SJSA1 (cell line): ENCODE results near the gene CLEC16A. TPM values are rescaled to one million over a fixed set of nuclear protein-coding genes. Genes with fewer than 3 reads are reported as not detected.

Experiments used
- DNase-seq, 2 experiments: peaks; one replicate each; pipeline ENCODE4 v3.0.0-alpha.2; 2015 to 2020; ENCODE audit warnings: low spot score in 2 of 2, low read depth in 1 of 2
- H3K27ac ChIP-seq: fragments of 250-450 bp; sonication (Bioruptor Pico); 2 replicates; pipeline ENCODE4 v1.5.1; 2020; ENCODE audit warnings: mild to moderate bottlenecking, moderate library complexity
- H3K27me3 ChIP-seq: fragments of 250-450 bp; sonication (Bioruptor Pico); replicated peaks from 2 replicates; pipeline ENCODE4 v1.5.1; 2020; ENCODE audit warnings: mild to moderate bottlenecking, moderate library complexity
- H3K36me3 ChIP-seq: fragments of 250-450 bp; sonication (Bioruptor Pico); 2 replicates; pipeline ENCODE4 v1.5.1; 2020; ENCODE audit warnings: mild to moderate bottlenecking
- H3K4me1 ChIP-seq: fragments of 250-450 bp; sonication (Bioruptor Pico); replicated peaks from 2 replicates; pipeline ENCODE4 v1.6.1; 2021; ENCODE audit warnings: mild to moderate bottlenecking
- H3K4me3 ChIP-seq: fragments of 250-450 bp; sonication (Bioruptor Pico); 2 replicates; pipeline ENCODE4 v1.5.1; 2020; ENCODE audit warnings: mild to moderate bottlenecking
- H3K9me3 ChIP-seq: fragments of 250-450 bp; sonication (Bioruptor Pico); replicated peaks from 2 replicates; pipeline ENCODE4 v1.5.1; 2020; ENCODE audit warnings: mild to moderate bottlenecking
- total RNA-seq: library from RNA; depleted of rRNA; stranded (reverse); fragments of >200 nt; shearing (Covaris generic); gene quantifications from 2 replicates; pipeline ENCODE4 v1.2.3, GENCODE V29; 2014

Gene CLEC16A
- total RNA-seq, 1 experiment from 2014 or later, result 14.8 TPM

DNA sequence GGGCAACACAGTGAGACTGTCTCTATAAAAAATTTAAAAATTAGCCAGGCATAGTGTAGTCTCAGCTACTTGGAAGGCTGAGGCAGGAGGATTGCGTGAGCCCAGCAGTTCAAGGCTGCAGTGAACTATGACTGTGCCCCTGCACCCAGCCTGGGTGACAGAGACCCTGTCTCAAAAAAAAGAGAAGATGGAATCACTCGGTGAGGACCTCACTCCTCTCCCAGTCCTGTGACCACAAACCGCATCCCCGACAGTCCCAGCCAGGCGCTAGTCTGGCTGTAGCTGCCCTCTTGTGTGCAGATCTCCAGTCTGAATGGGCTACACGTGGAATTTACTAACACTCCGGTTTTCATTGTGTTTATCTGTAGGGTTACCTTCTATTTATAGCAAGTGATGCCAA lies 13.2 kb upstream of the CLEC16A start:
- H3K9me3 ChIP-seq, result no peaks in the 10 kb centered on the region
- H3K4me3 ChIP-seq, result no peak overlapping the region
- no peak for DNase-seq
- no peaks in the 10 kb centered on the region for H3K27me3 ChIP-seq
- H3K27ac ChIP-seq, result no peak overlapping the region
- no peaks in the 10 kb centered on the region for H3K4me1 ChIP-seq
- H3K36me3 ChIP-seq, result peaks cover 36% of the 10 kb centered on the region

GRCh38 chr16:10931977-10932632 lies 12.3 kb upstream of the CLEC16A start:
- Histone ChIP-seq H3K27me3 (no peaks in the 10 kb centered on the region), H3K9me3 (no peaks in the 10 kb centered on the region), H3K36me3 (peaks cover 34% of the 10 kb centered on the region), H3K4me1 (no peaks in the 10 kb centered on the region), H3K4me3 (no peak overlapping the region), H3K27ac (no peak overlapping the region)
- DNase-seq, result no peak

- Histone ChIP-seq H3K4me1 (no peaks in the 10 kb centered on the region), H3K9me3 (no peaks in the 10 kb centered on the region), H3K4me3 (no peak overlapping the region), H3K27me3 (no peaks in the 10 kb centered on the region), H3K27ac (no peak overlapping the region), H3K36me3 (peaks cover 26% of the 10 kb centered on the region)
- no peak for DNase-seq
Observed at GRCh38 chr16:10932959-10933710, 11.2 kb upstream of the CLEC16A start.

GRCh38 chr16:10933865-10934264 lies 10.5 kb upstream of the CLEC16A start:
- H3K4me3 ChIP-seq, result no peak overlapping the region
- no peaks in the 10 kb centered on the region for H3K9me3 ChIP-seq
- H3K27me3 ChIP-seq, result no peaks in the 10 kb centered on the region
- H3K4me1 ChIP-seq, result no peaks in the 10 kb centered on the region
- no peak for DNase-seq
- H3K36me3 ChIP-seq, result peaks cover 23% of the 10 kb centered on the region
- no peak overlapping the region for H3K27ac ChIP-seq

- Histone ChIP-seq H3K27ac (no peak overlapping the region), H3K36me3 (peaks cover 24% of the 10 kb centered on the region), H3K4me3 (no peak overlapping the region), H3K27me3 (no peaks in the 10 kb centered on the region), H3K9me3 (no peaks in the 10 kb centered on the region), H3K4me1 (no peaks in the 10 kb centered on the region)
- no peak for DNase-seq
Observed at GRCh38 chr16:10934325-10935107, 9.8 kb upstream of the CLEC16A start.

DNA sequence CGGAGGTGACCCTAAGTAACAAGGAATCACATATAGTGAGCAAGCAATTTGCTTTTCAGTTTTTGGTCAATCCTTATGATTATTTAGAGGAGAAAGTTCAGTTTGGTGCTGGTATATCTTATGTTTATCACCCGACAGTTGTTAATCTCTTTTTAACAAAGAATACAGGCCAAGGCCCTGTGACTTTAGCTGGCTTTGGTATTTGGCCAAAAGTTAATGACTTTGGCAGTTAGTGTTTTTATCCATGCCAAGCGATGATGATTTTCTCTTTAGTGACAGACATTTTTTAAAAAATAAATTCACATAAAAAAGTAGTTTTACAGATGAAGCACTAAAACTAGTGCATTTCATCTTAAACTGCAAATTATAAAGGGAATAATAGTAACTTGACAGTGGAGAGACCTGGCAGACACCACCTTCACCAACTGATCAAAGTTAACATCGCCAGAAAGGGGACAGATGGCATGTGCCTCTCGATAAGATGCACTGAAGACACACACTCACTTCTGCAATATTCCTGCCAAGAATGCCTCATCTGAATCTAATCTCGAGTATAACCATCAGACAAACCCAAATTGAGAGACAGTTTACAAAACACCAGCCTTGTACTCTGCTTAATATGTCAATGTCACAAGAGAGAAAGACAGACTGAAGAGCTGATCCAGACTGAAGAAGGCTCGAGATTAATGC lies 9.0 kb upstream of the CLEC16A start:
- DNase-seq, result no peak

DNA sequence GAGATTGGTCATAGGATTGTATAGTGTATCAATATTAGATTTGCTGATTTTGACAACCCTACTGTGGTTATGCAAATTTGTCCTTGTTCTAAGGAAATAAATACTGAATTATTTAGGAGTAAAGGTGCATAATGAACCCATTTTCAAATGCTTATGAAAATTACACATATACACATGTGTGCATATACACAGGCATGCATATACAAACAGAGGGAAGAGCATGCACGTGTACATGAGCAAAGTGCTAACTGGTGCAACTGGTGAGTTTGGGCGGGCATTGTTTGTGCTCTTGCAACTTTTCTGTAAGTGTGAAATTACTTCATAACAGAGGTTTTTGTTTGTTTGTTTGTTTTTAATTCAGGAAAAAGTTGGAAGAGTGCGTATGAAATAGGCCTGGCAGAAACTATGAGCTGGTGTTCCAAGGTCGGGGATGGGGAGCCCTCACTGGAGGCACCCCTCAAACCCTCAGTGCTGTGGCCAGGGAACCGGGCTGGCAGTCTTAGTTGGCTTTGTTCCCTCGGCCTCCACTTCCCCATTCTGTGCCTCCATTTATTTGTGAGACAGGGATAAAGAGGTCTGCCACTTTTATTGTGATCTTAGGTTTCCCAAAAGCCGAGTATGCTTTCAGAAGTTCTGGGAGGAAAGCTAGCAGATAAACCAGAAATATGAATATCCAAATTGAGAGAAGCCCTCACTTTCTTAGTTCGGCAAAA lies 7.9 kb upstream of the CLEC16A start:
- Histone ChIP-seq H3K4me1 (peaks cover 13% of the 10 kb centered on the region), H3K9me3 (no peaks in the 10 kb centered on the region), H3K27ac (no peak overlapping the region), H3K27me3 (no peaks in the 10 kb centered on the region), H3K4me3 (no peak overlapping the region), H3K36me3 (peaks cover 29% of the 10 kb centered on the region)
- no peak for DNase-seq

More for the DNA sequence above, 9.0 kb upstream of the CLEC16A start:
- peaks cover 2% of the 10 kb centered on the region for H3K4me1 ChIP-seq
- no peak overlapping the region for H3K27ac ChIP-seq
- H3K9me3 ChIP-seq, result no peaks in the 10 kb centered on the region
- H3K27me3 ChIP-seq, result no peaks in the 10 kb centered on the region
- H3K4me3 ChIP-seq, result no peak overlapping the region
- peaks cover 29% of the 10 kb centered on the region for H3K36me3 ChIP-seq

DNA sequence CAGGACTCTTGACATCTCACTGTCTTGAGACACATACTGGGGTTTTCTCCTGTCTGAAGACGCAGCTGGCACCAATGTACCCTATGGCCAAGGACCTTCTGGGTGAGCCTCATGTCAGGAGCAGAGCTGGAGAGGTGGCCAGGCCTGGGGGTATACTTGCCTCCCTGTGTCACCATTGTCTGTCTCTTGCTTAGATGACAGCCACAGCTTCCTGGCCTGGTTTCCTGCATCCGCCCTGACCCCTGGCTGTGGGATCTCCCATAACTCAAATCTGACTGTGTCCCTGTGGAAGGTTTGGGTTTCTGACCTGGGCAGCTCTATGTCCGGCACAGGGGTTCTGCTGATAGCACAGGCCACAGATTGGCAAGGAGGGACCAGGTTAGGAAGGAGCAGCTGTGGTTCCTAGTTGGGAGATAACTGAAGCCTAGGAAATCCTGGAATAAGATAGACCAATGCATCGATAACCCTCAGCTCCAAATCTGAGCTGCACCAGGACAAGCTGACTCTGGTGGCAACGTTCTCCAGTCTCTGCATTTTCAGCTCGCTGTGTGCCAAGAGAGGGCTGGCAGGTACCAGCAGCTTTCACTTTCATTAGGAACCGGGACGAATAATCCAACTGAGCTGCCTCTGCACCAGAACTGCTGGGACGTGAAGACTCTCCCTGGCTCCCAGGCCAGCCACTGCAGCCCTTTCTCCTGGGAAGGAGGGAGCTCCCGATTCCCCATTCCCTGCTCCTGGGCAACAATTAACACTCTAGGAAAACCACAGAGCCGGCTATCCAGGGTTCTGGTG lies 7.1 kb upstream of the CLEC16A start:
- Histone ChIP-seq H3K36me3 (peaks cover 23% of the 10 kb centered on the region), H3K4me3 (no peak overlapping the region), H3K27me3 (no peaks in the 10 kb centered on the region), H3K27ac (no peak overlapping the region), H3K9me3 (no peaks in the 10 kb centered on the region), H3K4me1 (peaks cover 14% of the 10 kb centered on the region)
- DNase-seq, result no peak

GRCh38 chr16:10938321-10938720 lies 6.0 kb upstream of the CLEC16A start:
- no peak for DNase-seq
- no peaks in the 10 kb centered on the region for H3K9me3 ChIP-seq
- no peak overlapping the region for H3K4me3 ChIP-seq
- H3K27me3 ChIP-seq, result no peaks in the 10 kb centered on the region
- H3K27ac ChIP-seq, result no peak overlapping the region
- peaks cover 20% of the 10 kb centered on the region for H3K36me3 ChIP-seq
- peaks cover 14% of the 10 kb centered on the region for H3K4me1 ChIP-seq

DNA sequence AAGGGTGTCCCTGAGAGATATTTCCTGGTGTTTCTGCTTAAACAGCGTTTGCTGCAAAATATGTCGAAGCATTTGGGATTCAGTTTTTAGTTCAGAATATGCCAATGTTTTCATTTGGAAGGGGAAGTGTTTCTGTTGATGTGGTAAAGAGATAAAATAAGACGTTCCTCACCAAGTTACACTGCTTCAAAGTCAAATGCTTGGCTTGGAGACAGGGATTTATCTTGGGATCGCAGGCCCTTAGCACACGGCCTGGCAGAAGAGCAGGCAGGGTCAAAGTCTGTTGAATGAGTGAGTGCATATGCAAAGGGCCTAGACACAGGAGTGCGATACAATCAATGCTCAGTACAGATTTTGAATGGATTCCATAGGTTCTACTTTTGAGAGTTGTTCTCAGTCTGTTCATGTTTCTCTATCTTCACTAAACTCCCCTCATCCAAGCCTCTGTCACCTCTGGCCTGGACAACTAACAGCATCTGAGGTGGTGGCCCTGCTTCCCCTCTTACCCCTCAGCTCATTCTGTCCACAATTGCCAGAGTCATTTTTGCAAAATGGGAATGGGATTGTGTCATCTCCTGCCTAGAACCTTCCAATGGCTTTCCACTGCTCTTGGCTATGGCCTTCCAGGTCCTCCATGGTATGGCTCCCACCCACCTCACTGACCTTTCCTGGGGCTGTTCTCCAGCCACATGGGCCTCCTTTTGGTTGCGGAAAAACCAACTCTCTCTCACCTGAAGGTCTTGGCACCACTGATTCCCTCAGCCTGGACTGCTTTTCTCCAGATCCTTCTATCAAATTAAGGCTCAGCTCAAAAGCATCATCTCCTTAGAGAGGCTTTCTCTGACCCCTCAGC lies 5.3 kb upstream of the CLEC16A start:
- Histone ChIP-seq H3K36me3 (peaks cover 17% of the 10 kb centered on the region), H3K4me1 (peaks cover 17% of the 10 kb centered on the region), H3K27ac (no peak overlapping the region), H3K4me3 (no peak overlapping the region), H3K9me3 (no peaks in the 10 kb centered on the region), H3K27me3 (no peaks in the 10 kb centered on the region)
- DNase-seq, result no peak

- Histone ChIP-seq H3K36me3 (peaks cover 17% of the 10 kb centered on the region), H3K4me1 (peaks cover 18% of the 10 kb centered on the region), H3K9me3 (no peaks in the 10 kb centered on the region), H3K27ac (no peak overlapping the region), H3K4me3 (no peak overlapping the region), H3K27me3 (no peaks in the 10 kb centered on the region)
- DNase-seq, result no peak
Observed at GRCh38 chr16:10939649-10940234, 4.6 kb upstream of the CLEC16A start.
